Activated T-helper 1 cell treated with anti-CD3 and anti-CD28 coated beads, Interleukin-12 subunit alpha, Interleukin-12 subunit beta, Interleukin-2, Interleukin-4 antibody, amounts not matched to agents 30 ng/mL and 10 ng/mL and 1 ng/mL, durations not matched to agents 14 hours and 24 hours and 36 hours (primary cell): ENCODE results near the gene OMD. TPM values are rescaled to one million over a fixed set of nuclear protein-coding genes. Genes with fewer than 3 reads are reported as not detected.
A peak's percentile ranks its signal among the peaks of the same experiment; 100 is the strongest.

Experiments used
- DNase-seq: peaks from one replicate; pipeline ENCODE4 v3.0.0; 2021; ENCODE audit warnings: low spot score
- H3K27ac Mint-ChIP-seq: one replicate; pipeline ENCODE4 v1.8.0; 2021; ENCODE audit warnings: mild to moderate bottlenecking, mixed read lengths
- H3K27me3 Mint-ChIP-seq: one replicate; pipeline ENCODE4 v1.8.0; 2022; ENCODE audit warnings: mild to moderate bottlenecking, moderate library complexity, mixed read lengths; ENCODE audit not compliant: insufficient read depth
- H3K36me3 Mint-ChIP-seq: one replicate; pipeline ENCODE4 v1.8.0; 2021; ENCODE audit warnings: low read depth, mixed read lengths
- H3K4me1 Mint-ChIP-seq: one replicate; pipeline ENCODE4 v1.8.0; 2021; ENCODE audit warnings: low read depth, mixed read lengths
- H3K4me3 Mint-ChIP-seq: one replicate; pipeline ENCODE4 v1.8.0; 2021; ENCODE audit warnings: mild to moderate bottlenecking, moderate library complexity, mixed read lengths
- H3K9me3 Mint-ChIP-seq: one replicate; pipeline ENCODE4 v1.8.0; 2021; ENCODE audit warnings: mixed read lengths
- intact Hi-C: fragments of 100-400 bp; cut with micrococcal nuclease; formaldehyde crosslinking; loops from one replicate; pipeline ENCODE4 v1.15.1; 2024
- total RNA-seq: library from RNA; stranded (reverse); gene quantifications from 2 replicates; pipeline ENCODE4 v1.2.3, GENCODE V29; 2022

OMD gene
- total RNA-seq, 1 donor from 2014 or later, result not detected

DNA sequence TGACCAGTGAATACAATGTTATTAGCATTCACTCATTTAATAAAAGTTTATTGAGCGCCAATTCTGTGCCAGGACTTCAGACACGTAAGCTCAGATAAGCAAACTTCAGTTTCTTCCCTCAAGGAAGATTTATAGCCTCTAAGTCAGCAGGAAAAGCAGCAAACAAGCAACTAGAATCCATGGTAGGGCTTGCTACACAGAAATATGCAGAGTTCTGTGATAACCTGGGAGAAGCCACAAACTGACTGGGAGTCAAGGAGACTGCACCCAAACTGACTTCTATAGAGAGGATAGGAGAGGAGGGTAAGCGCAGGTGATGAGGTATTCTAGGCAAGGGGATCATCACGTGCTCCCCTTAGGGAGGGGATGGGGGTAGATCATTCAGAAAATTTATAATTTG, 18.5 kb downstream of the OMD start:
- Mint-ChIP-seq H3K4me1 (peaks cover 27% of the 10 kb centered on the region), H3K4me3 (peak overlapping the region; percentile 47), H3K27me3 (no peaks in the 10 kb centered on the region), H3K9me3 (peaks cover 7% of the 10 kb centered on the region), H3K36me3 (peaks cover 3% of the 10 kb centered on the region), H3K27ac (peak overlapping the region; percentile 86)
- no peak for DNase-seq
- intact Hi-C loops, result no loop called here

DNA sequence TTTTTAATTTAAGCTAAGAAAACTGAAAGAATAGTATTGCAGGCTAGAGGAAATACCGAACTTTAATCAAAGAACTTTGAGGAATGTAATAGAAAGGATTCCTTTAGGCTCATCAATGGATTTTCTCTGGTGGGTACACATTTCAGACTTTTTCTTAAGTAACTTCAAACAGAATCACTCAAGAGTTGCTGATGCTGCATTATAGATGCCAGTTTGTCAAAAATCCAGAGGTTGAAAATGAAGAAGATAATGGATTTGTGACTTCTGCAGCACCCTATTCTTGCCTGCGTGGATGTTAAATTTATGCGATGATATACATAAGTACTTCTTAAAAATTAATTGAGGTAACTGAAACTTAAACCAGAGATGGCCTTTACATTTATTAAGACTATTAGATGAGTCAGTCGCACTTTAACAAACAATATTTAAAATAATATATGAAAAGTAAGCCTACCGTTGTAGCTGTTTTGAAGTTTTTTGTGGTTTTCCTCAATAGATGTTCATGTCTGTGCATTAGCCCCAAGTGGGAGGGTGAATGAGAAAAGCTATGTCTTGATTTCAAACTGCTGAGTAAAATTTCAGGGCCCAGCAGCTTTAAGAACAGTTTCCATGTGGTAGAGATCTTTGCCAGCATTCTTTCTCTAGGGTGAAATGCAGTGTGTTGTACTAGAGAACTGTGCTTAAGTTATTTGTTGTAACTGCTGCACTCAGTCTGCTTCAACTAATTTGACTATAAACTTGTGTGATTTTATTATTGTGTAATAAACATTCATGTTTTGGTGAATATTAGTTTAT, 20.0 kb downstream of the OMD start, which contains the start of gene OGN:
Gene OGN, minus strand, starts transcription at position 537 of the 795 bp plus-strand sequence. CDS start 1,171 bp downstream, outside the sequence.
- peaks cover 3% of the 10 kb centered on the region for H3K36me3 Mint-ChIP-seq
- H3K4me1 Mint-ChIP-seq, result peaks cover 27% of the 10 kb centered on the region
- H3K27me3 Mint-ChIP-seq, result no peaks in the 10 kb centered on the region
- DNase-seq, result no peak
- no peak within 1 kb of the TSS for H3K4me3 Mint-ChIP-seq
- intact Hi-C loops, result no loop called here
- no peak within 1 kb of the TSS for H3K27ac Mint-ChIP-seq
- H3K9me3 Mint-ChIP-seq, result peaks cover 7% of the 10 kb centered on the region

DNA sequence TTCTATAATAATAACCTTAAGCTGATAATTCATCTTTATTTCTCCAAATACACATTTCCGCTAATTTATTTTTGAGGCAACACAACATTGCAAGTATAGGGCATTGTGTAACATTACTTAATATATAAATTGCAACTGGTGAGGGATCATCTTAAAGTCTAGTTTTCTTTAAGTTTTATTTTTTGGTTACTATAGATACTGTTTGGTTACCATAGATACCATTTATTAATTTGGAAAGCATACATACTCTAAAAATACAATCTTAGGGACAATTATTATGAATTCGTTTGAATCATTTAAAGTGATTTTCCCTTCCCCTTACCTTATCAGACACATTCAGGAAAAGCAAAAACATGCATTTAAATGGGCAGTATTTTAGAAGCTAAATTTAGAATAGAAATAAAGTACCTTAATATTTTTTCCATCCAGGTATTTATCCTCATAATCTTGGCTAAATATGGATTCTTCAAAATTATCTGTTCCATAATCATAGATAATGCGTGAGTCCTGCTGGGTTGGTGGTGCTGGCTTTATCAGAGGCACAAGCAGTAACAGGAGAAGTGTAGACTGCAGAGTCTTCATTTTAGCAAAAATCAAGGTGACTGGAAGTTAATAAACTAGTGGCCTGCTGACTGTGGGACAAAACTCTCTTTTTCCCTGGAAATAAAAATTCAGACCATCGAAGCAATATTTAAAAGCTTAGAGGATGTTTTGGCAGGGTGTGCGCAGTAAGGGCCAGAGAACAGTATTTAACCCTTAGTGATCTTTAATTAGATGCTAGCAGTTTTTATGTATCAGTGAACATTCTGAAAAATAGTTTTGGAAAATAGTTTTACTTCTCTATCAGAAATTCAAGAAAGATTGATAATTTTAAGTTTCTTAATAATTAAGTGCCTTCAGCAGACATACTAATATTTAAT, 21.2 kb downstream of the OMD start:
- Mint-ChIP-seq H3K4me1 (peaks cover 27% of the 10 kb centered on the region), H3K36me3 (peaks cover 3% of the 10 kb centered on the region), H3K9me3 (peaks cover 7% of the 10 kb centered on the region), H3K4me3 (no peak overlapping the region), H3K27me3 (no peaks in the 10 kb centered on the region), H3K27ac (no peak overlapping the region)
- intact Hi-C loops, result no loop called here
- no peak for DNase-seq

DNA sequence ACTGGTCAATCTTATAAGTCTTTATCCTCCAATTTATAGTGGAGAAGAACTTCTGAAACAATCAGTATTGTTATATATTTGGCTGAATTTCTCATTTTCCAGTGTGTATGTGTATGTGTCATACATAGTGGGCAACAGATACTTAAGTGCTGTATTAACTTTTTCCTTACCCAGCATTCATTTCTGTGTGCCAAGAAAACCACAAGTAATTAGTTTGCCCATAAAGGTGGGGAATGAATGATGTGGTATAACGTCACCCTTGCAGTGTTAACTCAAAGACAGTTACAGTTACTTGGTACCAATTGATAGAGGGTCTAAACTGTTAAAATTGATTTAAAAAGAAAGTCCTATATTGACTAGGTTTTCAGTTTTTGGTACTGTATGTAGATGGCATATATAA, 21.9 kb downstream of the OMD start:
- Mint-ChIP-seq H3K9me3 (peaks cover 7% of the 10 kb centered on the region), H3K27ac (no peak overlapping the region), H3K4me3 (no peak overlapping the region), H3K27me3 (no peaks in the 10 kb centered on the region), H3K4me1 (peaks cover 26% of the 10 kb centered on the region), H3K36me3 (peaks cover 3% of the 10 kb centered on the region)
- DNase-seq, result no peak
- intact Hi-C loops, result no loop called here

DNA sequence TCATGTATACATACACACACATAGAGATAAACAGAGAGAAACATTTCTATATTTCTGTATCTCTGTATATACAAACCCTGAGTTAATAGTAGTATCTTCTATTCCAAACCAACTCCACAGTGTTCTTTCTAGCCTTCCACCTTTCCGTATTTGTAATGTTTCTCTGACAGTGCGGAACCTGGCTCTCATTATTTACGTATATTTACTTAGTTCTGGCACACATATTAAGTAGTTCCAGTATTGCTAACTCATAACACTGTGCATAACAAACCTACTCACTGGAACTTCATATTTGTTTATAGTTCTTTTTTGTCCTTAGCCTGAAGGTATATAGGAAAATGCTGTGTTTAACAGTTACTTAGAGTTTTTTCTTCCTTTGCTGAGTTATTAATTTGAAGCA, 26.4 kb downstream of the OMD start:
- no peak overlapping the region for H3K27ac Mint-ChIP-seq
- H3K9me3 Mint-ChIP-seq, result no peaks in the 10 kb centered on the region
- intact Hi-C loops, result no loop called here
- no peak for DNase-seq
- no peaks in the 10 kb centered on the region for H3K4me1 Mint-ChIP-seq
- H3K27me3 Mint-ChIP-seq, result no peaks in the 10 kb centered on the region
- H3K4me3 Mint-ChIP-seq, result no peak overlapping the region
- H3K36me3 Mint-ChIP-seq, result no peaks in the 10 kb centered on the region

DNA sequence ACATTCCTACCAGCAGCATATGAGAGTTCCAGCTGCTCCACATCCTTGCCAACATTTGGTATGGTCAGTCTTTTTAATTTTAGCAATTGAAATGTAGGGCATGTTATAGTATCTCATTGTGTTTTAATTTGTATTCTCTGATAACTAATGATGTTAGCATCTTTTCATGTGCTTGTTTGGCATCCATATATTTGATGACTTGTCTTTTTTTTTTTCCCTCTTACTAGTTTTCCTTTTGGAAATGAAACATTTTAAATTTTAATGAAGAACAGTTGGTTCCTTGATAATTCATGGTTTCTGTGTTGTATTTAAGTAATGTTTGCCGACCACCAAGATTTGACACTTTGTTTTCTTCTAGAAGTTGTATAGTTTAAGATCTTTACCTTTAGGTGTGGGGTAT, 28.7 kb downstream of the OMD start:
- H3K4me3 Mint-ChIP-seq, result no peak overlapping the region
- no peaks in the 10 kb centered on the region for H3K4me1 Mint-ChIP-seq
- intact Hi-C loops, result no loop called here
- H3K36me3 Mint-ChIP-seq, result no peaks in the 10 kb centered on the region
- H3K9me3 Mint-ChIP-seq, result no peaks in the 10 kb centered on the region
- no peak overlapping the region for H3K27ac Mint-ChIP-seq
- H3K27me3 Mint-ChIP-seq, result no peaks in the 10 kb centered on the region
- no peak for DNase-seq

DNA sequence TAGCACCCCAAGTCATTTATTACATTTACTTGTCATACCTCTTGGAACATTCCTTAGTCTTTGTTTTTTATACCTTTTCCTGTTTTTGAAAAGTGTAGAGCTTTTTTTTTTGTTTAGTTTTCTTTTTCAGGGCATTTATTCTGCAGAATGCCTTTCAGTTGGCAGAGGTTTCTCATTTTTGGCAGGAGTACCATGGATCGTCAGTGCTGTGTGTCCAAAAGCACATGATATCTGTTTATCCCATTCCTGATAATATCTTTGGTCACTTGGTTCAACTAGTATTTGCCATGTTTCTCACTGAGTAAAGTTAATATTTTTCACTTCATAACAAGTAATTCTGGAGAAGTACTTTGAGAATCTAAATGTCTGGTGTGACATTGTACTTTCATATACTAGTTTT, 30.6 kb downstream of the OMD start:
- Mint-ChIP-seq H3K4me3 (no peak overlapping the region), H3K36me3 (no peaks in the 10 kb centered on the region), H3K4me1 (no peaks in the 10 kb centered on the region), H3K27me3 (no peaks in the 10 kb centered on the region), H3K9me3 (no peaks in the 10 kb centered on the region), H3K27ac (no peak overlapping the region)
- DNase-seq, result no peak
- intact Hi-C loops, result no loop called here

DNA sequence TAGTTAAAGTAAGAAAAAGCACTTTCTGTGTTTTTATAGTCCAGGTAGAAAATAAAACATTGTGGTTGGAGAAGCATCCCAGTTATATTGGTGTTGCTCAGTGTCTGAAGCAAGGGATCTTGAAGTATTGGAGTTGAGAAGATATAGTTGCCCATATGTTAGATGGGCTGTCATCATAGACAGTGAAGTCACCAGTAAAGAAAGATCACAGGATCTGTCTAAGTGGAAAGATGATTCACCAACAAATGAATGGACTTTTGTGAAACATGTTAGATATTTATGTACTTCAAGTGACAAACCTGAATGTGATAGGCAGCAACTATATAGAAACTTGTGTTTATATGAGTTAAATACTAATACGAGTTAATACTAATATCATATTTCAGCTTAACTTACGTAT, 31.6 kb downstream of the OMD start:
- H3K4me1 Mint-ChIP-seq, result no peaks in the 10 kb centered on the region
- no peaks in the 10 kb centered on the region for H3K36me3 Mint-ChIP-seq
- H3K27ac Mint-ChIP-seq, result no peak overlapping the region
- DNase-seq, result no peak
- no peaks in the 10 kb centered on the region for H3K27me3 Mint-ChIP-seq
- no peak overlapping the region for H3K4me3 Mint-ChIP-seq
- intact Hi-C loops, result no loop called here
- H3K9me3 Mint-ChIP-seq, result no peaks in the 10 kb centered on the region

DNA sequence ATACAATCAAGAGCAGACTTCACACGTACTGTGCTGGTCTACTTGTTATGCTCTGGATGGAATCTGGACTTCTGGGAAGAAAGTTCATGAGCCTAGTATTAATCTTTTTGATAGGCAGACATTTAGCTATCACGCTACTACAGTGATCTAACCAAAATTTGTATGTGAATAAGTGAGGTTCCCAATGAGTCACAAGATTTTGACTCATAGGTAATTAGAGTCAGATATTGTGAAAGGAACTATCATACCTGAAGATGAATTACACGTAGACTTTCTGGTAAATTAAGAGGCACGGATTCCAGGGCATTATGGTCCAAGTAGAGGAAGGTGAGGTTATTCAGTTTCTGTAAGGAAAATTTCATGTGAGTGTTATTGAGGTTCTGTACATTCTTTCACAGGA, 38.3 kb downstream of the OMD start:
- Mint-ChIP-seq H3K4me3 (no peak overlapping the region), H3K27ac (no peak overlapping the region), H3K27me3 (no peaks in the 10 kb centered on the region), H3K9me3 (no peaks in the 10 kb centered on the region), H3K4me1 (no peaks in the 10 kb centered on the region), H3K36me3 (peaks cover 3% of the 10 kb centered on the region)
- DNase-seq, result no peak
- intact Hi-C loops, result no loop called here

DNA sequence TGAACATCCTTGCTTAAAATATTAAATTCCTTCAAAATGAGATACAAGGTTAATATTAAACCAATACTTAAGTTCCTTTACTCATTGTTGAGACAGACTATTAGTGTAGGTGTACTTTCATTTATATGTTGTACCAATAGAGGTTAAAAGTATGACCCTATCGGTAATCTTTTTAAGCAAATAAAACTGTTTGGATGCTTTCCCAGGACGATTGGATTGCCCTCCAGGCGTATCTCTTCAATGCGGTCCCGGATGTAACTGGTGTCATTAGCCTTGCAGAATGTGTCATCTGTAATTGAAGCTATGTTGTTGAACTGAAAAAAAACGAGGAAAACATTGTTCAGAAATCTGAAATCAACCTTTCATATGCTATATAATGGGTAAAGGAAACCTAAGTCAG, 38.8 kb downstream of the OMD start:
- Mint-ChIP-seq H3K36me3 (peaks cover 3% of the 10 kb centered on the region), H3K4me3 (no peak overlapping the region), H3K4me1 (no peaks in the 10 kb centered on the region), H3K9me3 (no peaks in the 10 kb centered on the region), H3K27ac (no peak overlapping the region), H3K27me3 (no peaks in the 10 kb centered on the region)
- DNase-seq, result no peak
- intact Hi-C loops, result no loop called here

DNA sequence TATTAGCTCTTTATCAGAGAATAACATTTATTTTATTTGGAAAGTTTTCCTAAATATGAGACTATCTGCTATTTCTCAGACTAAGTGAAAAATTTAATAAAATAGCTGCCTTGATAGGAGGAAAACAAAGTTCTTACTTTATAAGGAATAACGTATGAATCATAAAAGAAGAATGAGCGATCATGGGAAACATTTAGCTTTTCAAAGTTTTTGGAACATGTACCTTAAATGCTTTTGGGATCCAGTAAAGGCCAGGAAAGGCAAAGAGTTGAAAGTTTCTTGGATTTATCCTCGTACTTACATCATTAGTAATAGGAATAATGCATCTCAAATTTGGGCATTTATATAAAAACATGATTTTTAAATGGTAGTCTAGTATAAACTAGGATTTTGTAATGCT, 39.3 kb downstream of the OMD start:
- no peaks in the 10 kb centered on the region for H3K27me3 Mint-ChIP-seq

DNA sequence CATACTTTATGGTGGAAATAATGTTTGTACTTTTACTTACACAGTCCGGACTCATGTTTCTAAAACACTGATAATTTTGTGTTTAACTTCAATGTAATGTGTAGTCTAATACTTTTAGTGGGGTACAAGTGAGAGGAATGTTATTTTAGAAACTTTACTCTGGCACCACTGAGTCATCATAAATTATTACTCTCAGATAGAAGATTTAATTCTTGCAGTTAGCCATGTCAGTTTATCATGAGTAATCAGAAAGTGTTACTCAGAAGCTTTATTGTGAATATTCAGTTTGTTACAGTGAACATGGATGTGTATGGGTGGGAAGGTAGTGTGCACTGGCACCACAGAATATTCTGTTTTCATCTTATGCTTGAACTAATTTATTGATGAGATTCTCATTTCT, 39.9 kb downstream of the OMD start:
- Mint-ChIP-seq H3K4me1 (peaks cover 5% of the 10 kb centered on the region), H3K27ac (no peak overlapping the region), H3K36me3 (peaks cover 6% of the 10 kb centered on the region), H3K27me3 (no peaks in the 10 kb centered on the region), H3K9me3 (no peaks in the 10 kb centered on the region), H3K4me3 (no peak overlapping the region)
- intact Hi-C loops, result no loop called here
- DNase-seq, result no peak

More for the DNA sequence above, 39.3 kb downstream of the OMD start:
- intact Hi-C loops, result no loop called here
- Mint-ChIP-seq H3K36me3 (peaks cover 3% of the 10 kb centered on the region), H3K27ac (no peak overlapping the region), H3K4me1 (no peaks in the 10 kb centered on the region), H3K4me3 (no peak overlapping the region), H3K9me3 (no peaks in the 10 kb centered on the region)
- DNase-seq, result no peak

DNA sequence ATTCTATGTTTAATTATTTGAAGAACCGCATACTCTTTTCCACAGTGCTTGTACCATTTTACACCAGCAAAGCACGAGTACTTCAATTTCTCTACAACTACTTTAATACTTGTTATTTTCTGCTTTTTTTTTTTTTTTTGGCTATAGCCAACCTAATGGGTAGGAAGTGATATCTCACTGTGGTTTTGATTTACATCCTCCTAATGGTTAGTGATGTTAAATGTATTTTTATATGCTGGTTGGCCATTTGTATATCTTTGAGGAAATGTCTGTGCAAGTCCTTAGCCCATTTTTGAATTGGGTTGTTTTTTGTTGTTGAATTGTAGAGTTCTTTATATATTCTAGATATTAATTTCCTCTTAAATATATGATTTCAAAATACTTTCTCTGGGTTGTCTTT, 42.5 kb downstream of the OMD start:
- DNase-seq, result no peak
- Mint-ChIP-seq H3K36me3 (peaks cover 8% of the 10 kb centered on the region), H3K4me3 (no peak overlapping the region), H3K4me1 (peaks cover 25% of the 10 kb centered on the region), H3K9me3 (no peaks in the 10 kb centered on the region), H3K27me3 (no peaks in the 10 kb centered on the region), H3K27ac (no peak overlapping the region)
- intact Hi-C loops, result no loop called here
